Measurements from ENCODE around the gene FKBP4. TPM values are rescaled to one million over a fixed set of nuclear protein-coding genes. Genes with fewer than 3 reads are reported as not detected.

Gene FKBP4
- total RNA-seq, 2 experiments from 2014 or later, result 129 to 182 TPM

DNA sequence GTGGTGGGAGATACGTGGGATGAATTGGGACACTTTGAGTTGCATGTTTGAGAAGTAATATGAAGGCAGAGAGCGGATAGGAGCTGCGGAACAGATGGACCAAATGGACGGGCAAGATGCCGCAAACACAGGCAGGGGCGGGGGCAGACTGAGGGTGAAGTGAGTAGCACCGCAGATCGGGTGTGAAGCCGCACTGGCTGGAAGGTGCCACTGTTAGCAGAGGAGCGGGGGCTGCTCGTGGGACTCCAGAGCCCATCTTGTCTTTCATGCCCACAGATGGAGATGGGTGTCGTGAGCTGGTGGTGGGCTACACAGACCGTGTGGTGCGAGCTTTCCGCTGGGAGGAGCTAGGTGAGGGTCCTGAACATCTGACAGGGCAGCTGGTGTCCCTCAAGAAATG lies 25.0 kb downstream of the FKBP4 start:
- Mint-ChIP-seq H3K4me3 (no peak overlapping the region), H3K9me3 (ENCODE audit: low read depth) (no peaks in the 10 kb centered on the region), H3K4me1 (peaks cover 8% of the 10 kb centered on the region), H3K36me3 (ENCODE audit: low read depth) (peaks cover 47% of the 10 kb centered on the region), H3K27me3 (no peaks in the 10 kb centered on the region), H3K27ac (no peak overlapping the region)
- intact Hi-C loops (cut with DNase I, micrococcal nuclease), result no loop called here
- no peak for DNase-seq
- ChIA-PET CTCF (interaction anchor here (0.7 kb wide), 1 partner anchor 16 kb away, joined by 3 read pairs; no protein-coding TSS in a partner anchor), POLR2A (interaction anchor here (0.8 kb wide), 1 partner anchor 67 kb away, joined by 4 read pairs; no protein-coding TSS in a partner anchor)
- no peak for ATAC-seq

DNA sequence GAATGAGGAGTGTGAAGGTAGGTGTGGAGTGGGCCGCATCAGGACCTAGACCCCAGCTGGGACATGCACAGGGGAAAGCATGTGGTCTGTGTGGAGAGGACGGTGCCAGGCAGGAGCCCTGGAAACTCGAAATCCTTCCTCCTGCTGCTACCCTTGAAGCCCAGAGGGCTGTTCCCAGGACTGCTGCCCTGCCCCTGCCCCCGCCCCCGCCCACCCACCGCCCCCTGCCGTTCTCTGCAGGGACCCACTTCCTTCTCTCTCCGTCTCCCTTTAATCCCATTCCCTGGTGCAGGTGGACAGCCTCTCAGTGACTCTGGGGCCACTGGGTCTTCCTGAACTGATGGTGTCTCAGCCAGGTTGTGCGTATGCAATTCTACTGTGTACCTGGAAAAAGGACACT lies 25.7 kb downstream of the FKBP4 start:
- no peak for ATAC-seq
- ChIA-PET CTCF (no interaction called here), POLR2A (no interaction called here)
- intact Hi-C loops (cut with DNase I, micrococcal nuclease), result no loop called here
- H3K27me3 Mint-ChIP-seq, result no peaks in the 10 kb centered on the region
- no peaks in the 10 kb centered on the region for H3K9me3 Mint-ChIP-seq (ENCODE audit: low read depth)
- peak overlapping the region; percentile 4 for H3K27ac Mint-ChIP-seq
- H3K4me3 Mint-ChIP-seq, result no peak overlapping the region
- H3K36me3 Mint-ChIP-seq (ENCODE audit: low read depth), result peaks cover 46% of the 10 kb centered on the region
- DNase-seq, result no peak
- peaks cover 3% of the 10 kb centered on the region for H3K4me1 Mint-ChIP-seq

DNA sequence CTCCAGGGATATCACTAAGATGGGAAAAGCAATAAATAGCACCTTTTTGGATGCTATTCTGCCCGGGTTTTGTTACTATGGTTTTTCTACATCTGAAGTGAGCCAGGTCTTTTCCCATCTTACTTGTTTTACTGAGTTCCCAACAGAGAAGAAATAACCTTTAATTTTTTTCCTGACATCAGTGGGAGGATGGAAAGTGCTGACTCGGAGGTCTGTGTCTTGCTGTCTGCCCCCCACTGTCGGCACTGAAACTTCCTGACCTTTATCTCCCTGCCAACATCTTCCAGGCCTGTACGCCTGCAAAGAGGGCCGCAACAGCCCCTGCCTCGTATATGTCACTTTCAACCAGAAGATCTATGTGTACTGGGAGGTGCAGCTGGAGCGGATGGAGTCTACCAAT lies 28.7 kb downstream of the FKBP4 start:
- Mint-ChIP-seq H3K4me3 (no peak overlapping the region), H3K4me1 (no peaks in the 10 kb centered on the region), H3K36me3 (ENCODE audit: low read depth) (peaks cover 38% of the 10 kb centered on the region), H3K27ac (no peak overlapping the region), H3K27me3 (no peaks in the 10 kb centered on the region), H3K9me3 (ENCODE audit: low read depth) (no peaks in the 10 kb centered on the region)
- ATAC-seq (no peak), DNase-seq (no peak)
- POLR2A ChIA-PET, result no interaction called here
- intact Hi-C loops (cut with DNase I, micrococcal nuclease), result no loop called here
- CTCF ChIA-PET, result no interaction called here

DNA sequence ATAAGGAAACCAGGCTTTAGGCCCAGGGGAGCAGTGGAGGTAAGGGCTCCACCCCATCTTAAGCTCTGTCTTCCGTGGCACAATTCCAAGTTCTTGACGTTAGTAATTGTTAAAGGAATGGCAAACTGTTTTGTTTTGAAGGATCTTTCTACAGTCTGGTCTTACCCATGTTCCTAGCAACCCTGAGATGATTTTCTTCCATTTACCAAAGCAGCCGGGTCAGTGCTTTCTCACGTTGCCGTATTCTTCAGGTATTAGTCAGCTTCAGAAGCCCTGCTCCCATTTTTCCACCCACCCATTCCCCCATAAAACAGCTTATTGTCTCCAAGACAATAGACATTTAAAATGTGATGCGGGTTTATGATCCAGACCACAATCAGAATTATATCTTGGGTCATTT lies 29.8 kb downstream of the FKBP4 start:
- no peaks in the 10 kb centered on the region for H3K4me1 Mint-ChIP-seq
- no peak overlapping the region for H3K27ac Mint-ChIP-seq
- intact Hi-C loops (cut with DNase I, micrococcal nuclease), result no loop called here
- DNase-seq (no peak), ATAC-seq (no peak)
- CTCF ChIA-PET, result interaction anchor here (1.2 kb wide), 1 partner anchor 141 kb away, joined by 3 read pairs; no protein-coding TSS in a partner anchor
- POLR2A ChIA-PET, result no interaction called here
- H3K27me3 Mint-ChIP-seq, result no peaks in the 10 kb centered on the region
- peaks cover 38% of the 10 kb centered on the region for H3K36me3 Mint-ChIP-seq (ENCODE audit: low read depth)
- H3K9me3 Mint-ChIP-seq (ENCODE audit: low read depth), result no peaks in the 10 kb centered on the region
- H3K4me3 Mint-ChIP-seq, result no peak overlapping the region

- intact Hi-C loops (cut with DNase I, micrococcal nuclease), result no loop called here
- H3K27ac Mint-ChIP-seq, result no peak overlapping the region
- no peak for ATAC-seq
- ChIA-PET CTCF (interaction anchor here (1.2 kb wide), 1 partner anchor 142 kb away, joined by 3 read pairs; no protein-coding TSS in a partner anchor), POLR2A (no interaction called here)
- H3K4me1 Mint-ChIP-seq, result no peaks in the 10 kb centered on the region
- H3K27me3 Mint-ChIP-seq, result no peaks in the 10 kb centered on the region
- no peaks in the 10 kb centered on the region for H3K9me3 Mint-ChIP-seq (ENCODE audit: low read depth)
- no peak for DNase-seq
- no peak overlapping the region for H3K4me3 Mint-ChIP-seq
- peaks cover 36% of the 10 kb centered on the region for H3K36me3 Mint-ChIP-seq (ENCODE audit: low read depth)
Measured at GRCh38 chr12:2825132-2825531, 30.4 kb downstream of the FKBP4 start.

- H3K9me3 Mint-ChIP-seq (ENCODE audit: low read depth), result no peaks in the 10 kb centered on the region
- ATAC-seq, result no peak
- peaks cover 34% of the 10 kb centered on the region for H3K36me3 Mint-ChIP-seq (ENCODE audit: low read depth)
- intact Hi-C loops (cut with DNase I, micrococcal nuclease), result no loop called here
- ChIA-PET CTCF (no interaction called here), POLR2A (no interaction called here)
- DNase-seq, result no peak
- H3K27ac Mint-ChIP-seq, result no peak overlapping the region
- no peaks in the 10 kb centered on the region for H3K27me3 Mint-ChIP-seq
- H3K4me3 Mint-ChIP-seq, result no peak overlapping the region
- H3K4me1 Mint-ChIP-seq, result no peaks in the 10 kb centered on the region
Measured at GRCh38 chr12:2826036-2826435, 31.3 kb downstream of the FKBP4 start.

DNA sequence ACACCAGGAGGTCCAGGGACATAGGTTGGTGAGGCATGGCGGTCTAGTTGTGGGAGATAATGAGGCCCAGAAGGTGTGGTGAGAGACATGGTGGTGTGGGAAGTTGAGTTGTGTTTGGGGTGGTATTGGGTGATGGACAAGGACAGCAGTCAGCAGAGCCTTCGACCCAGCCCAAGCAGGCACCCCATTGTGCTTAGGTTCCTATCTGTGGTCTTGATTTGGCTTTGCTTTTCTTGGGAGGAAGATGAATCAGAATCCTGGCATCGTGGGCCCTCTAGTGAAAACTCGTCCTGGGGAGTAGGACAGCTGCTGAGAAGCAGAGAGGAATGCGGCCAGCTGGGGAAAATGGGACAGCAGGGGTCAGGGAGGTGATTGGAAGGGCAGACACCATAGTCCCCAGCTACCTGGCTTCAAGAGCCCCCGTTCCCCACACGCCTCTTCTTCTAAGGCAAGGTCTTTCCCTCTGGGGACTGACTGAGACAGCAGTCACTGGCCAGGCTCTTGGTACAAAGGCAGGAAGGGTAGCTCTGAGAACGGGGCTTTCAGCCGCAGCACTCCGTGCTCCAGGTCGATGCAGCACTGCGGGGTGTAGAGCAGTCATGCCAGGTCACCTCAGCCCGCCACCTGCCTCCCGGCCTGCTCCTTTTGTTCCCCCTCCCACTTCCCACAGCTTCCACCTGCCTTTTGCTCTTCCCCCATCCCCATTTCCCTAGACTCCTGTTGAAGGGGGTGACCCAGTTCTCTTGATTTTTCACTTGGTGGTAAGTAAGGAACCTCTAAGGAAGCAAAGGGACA lies 32.1 kb downstream of the FKBP4 start:
- POLR2A ChIA-PET, result interaction anchor here (0.5 kb wide), 1 partner anchor 14 kb away, joined by 4 read pairs; no protein-coding TSS in a partner anchor

GRCh38 chr12:2829275-2829674 lies 34.5 kb downstream of the FKBP4 start:
- DNase-seq, result no peak
- no peaks in the 10 kb centered on the region for H3K27me3 Mint-ChIP-seq
- ATAC-seq, result no peak
- ChIA-PET POLR2A (no interaction called here), CTCF (no interaction called here)
- H3K27ac Mint-ChIP-seq, result no peak overlapping the region
- intact Hi-C loops (cut with DNase I, micrococcal nuclease), result no loop called here
- H3K4me1 Mint-ChIP-seq, result peaks cover 2% of the 10 kb centered on the region
- no peak overlapping the region for H3K4me3 Mint-ChIP-seq
- peaks cover 14% of the 10 kb centered on the region for H3K36me3 Mint-ChIP-seq (ENCODE audit: low read depth)
- H3K9me3 Mint-ChIP-seq (ENCODE audit: low read depth), result no peaks in the 10 kb centered on the region

More for the DNA sequence above, 32.1 kb downstream of the FKBP4 start:
- Mint-ChIP-seq H3K9me3 (ENCODE audit: low read depth) (no peaks in the 10 kb centered on the region), H3K36me3 (ENCODE audit: low read depth) (peaks cover 30% of the 10 kb centered on the region), H3K4me1 (no peaks in the 10 kb centered on the region), H3K4me3 (no peak overlapping the region), H3K27me3 (no peaks in the 10 kb centered on the region), H3K27ac (no peak overlapping the region)
- intact Hi-C loops (cut with DNase I, micrococcal nuclease), result no loop called here
- CTCF ChIA-PET, result interaction anchor here (0.7 kb wide), 1 partner anchor 27 kb away, joined by 3 read pairs; no protein-coding TSS in a partner anchor
- ATAC-seq (no peak), DNase-seq (no peak)

- Mint-ChIP-seq H3K36me3 (ENCODE audit: low read depth) (peaks cover 9% of the 10 kb centered on the region), H3K4me1 (peaks cover 2% of the 10 kb centered on the region), H3K27ac (no peak overlapping the region), H3K4me3 (no peak overlapping the region), H3K27me3 (no peaks in the 10 kb centered on the region), H3K9me3 (ENCODE audit: low read depth) (no peaks in the 10 kb centered on the region)
- ChIA-PET POLR2A (no interaction called here), CTCF (interaction anchor here (1.4 kb wide), 1 partner anchor 21 kb away, joined by 3 read pairs; no protein-coding TSS in a partner anchor)
- intact Hi-C loops (cut with DNase I, micrococcal nuclease), result no loop called here
- DNase-seq, result no peak
- no peak for ATAC-seq
Measured at GRCh38 chr12:2832550-2833127, 37.9 kb downstream of the FKBP4 start.

DNA sequence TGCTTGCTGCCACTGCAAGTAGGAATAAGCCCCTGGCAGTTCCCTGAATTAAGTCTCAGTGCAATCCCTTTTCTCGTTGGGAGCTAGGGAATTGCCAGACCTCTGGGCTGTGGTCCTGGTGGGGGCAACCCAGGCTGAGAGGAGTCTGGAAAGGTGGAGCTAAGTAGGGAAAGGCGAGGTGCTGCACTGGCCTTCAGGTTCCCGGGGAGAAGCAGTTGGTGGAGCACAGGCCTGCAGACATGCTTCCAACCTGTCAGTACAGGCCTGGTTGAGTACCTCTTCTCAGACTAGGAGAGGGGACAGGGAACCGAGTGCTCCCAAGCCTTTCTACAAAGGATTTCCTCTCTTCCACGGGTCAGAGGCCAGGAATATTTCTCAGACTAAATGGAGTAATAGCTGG lies 38.6 kb downstream of the FKBP4 start:
- peaks cover 5% of the 10 kb centered on the region for H3K36me3 Mint-ChIP-seq (ENCODE audit: low read depth)
- CTCF ChIA-PET, result interaction anchor here (1.4 kb wide), 1 partner anchor 21 kb away, joined by 3 read pairs; no protein-coding TSS in a partner anchor
- H3K27me3 Mint-ChIP-seq, result no peaks in the 10 kb centered on the region
- ATAC-seq, result no peak
- POLR2A ChIA-PET, result no interaction called here
- H3K9me3 Mint-ChIP-seq (ENCODE audit: low read depth), result no peaks in the 10 kb centered on the region
- no peak for DNase-seq
- no peak overlapping the region for H3K4me3 Mint-ChIP-seq
- H3K4me1 Mint-ChIP-seq, result peaks cover 2% of the 10 kb centered on the region
- intact Hi-C loops (cut with DNase I, micrococcal nuclease), result no loop called here
- no peak overlapping the region for H3K27ac Mint-ChIP-seq

- ATAC-seq, result no peak
- DNase-seq, result no peak
- CTCF ChIA-PET, result no interaction called here
- intact Hi-C loops (cut with DNase I, micrococcal nuclease), result no loop called here
- Mint-ChIP-seq H3K9me3 (ENCODE audit: low read depth) (no peaks in the 10 kb centered on the region), H3K27ac (no peak overlapping the region), H3K4me3 (no peak overlapping the region), H3K36me3 (ENCODE audit: low read depth) (peaks cover 5% of the 10 kb centered on the region), H3K4me1 (peaks cover 2% of the 10 kb centered on the region), H3K27me3 (no peaks in the 10 kb centered on the region)
- POLR2A ChIA-PET, result no interaction called here
Measured at GRCh38 chr12:2833810-2834209, 39.0 kb downstream of the FKBP4 start.
